Tibial nerve (tissue), 4 donors: Measurements from ENCODE around the gene DYRK2. TPM values are rescaled to one million over a fixed set of nuclear protein-coding genes. Genes with fewer than 3 reads are reported as not detected.
A peak's percentile ranks its signal among the peaks of the same experiment; 100 is the strongest.

Experiments used
- DNase-seq, 2 donors: peaks; one replicate each; pipeline ENCODE4 v3.0.0-alpha.2; 2019; ENCODE audit warnings: low spot score in 2 of 2
- H3K27ac ChIP-seq, 4 donors: fragments of 200-600 bp; sonication (generic) in 3 of 4; one replicate each; pipeline ENCODE4 v1.5.1; 2017 to 2019; ENCODE audit warnings: mild to moderate bottlenecking in 1 of 4
- H3K27me3 ChIP-seq, 2 donors: fragments of 200-600 bp; sonication (generic) in 1 of 2; one replicate each; pipeline versions ENCODE4 v1.5.1 to v1.6.0; 2017 to 2019
- H3K36me3 ChIP-seq, 3 donors: fragments of 200-600 bp; sonication (generic); one replicate each; pipeline ENCODE4 v1.5.1; 2018 to 2019
- H3K4me1 ChIP-seq, 4 donors: fragments of 200-600 bp; sonication (generic) in 3 of 4; one replicate each; pipeline ENCODE4 v1.5.1; 2017 to 2019
- H3K4me3 ChIP-seq, 4 donors: fragments of 200-600 bp; sonication (generic) in 3 of 4; one replicate each; pipeline ENCODE4 v1.5.1; 2017 to 2019; ENCODE audit warnings: mild to moderate bottlenecking in 1 of 4, moderate library complexity in 1 of 4
- H3K9me3 ChIP-seq, 4 donors: fragments of 200-600 bp; sonication (generic) in 3 of 4; one replicate each; pipeline ENCODE4 v1.5.1; 2017 to 2019
- EP300 ChIP-seq, 2 donors: sonication (generic); formaldehyde crosslinking; IDR thresholded peaks; one replicate each; pipeline ENCODE4 v1.6.1; 2017; ENCODE audit warnings: antibody characterized with exemption in 2 of 2, mild to moderate bottlenecking in 1 of 2
- POLR2A ChIP-seq, 2 donors: fragments of 450-650 bp; IDR thresholded peaks; one replicate each; pipeline ENCODE4 v1.6.1; 2017; ENCODE audit warnings: antibody characterized with exemption in 2 of 2, mild to moderate bottlenecking in 2 of 2, moderate library complexity in 2 of 2
- WGBS, 2 donors: methylation state at CpG; one replicate each; pipeline ENCODE4 v1.1.5; 2018; 5-methylcytosine and 5-hydroxymethylcytosine counted together
- total RNA-seq, 4 donors: library from RNA; depleted of rRNA; stranded (reverse); fragments of >200 nt; gene quantifications; one replicate each; pipeline ENCODE4 v1.1.0, GENCODE V29; 2016
- TF ChIP-seq, protein P1 (sequence below), 5 experiments: fragments of 200-600 bp in 3 of 5; fragments of 450-650 bp in 2 of 5; sonication (generic) in 3 of 5; IDR thresholded peaks; one replicate each; pipeline ENCODE4 v1.5.1; 2016 to 2019; ENCODE audit warnings: antibody characterized with exemption in 5 of 5, mild to moderate bottlenecking in 3 of 5, moderate library complexity in 2 of 5

DYRK2 gene
- total RNA-seq, 4 donors from 2014 or later = 9.6 to 21.6 (median 19.2) TPM

DNA sequence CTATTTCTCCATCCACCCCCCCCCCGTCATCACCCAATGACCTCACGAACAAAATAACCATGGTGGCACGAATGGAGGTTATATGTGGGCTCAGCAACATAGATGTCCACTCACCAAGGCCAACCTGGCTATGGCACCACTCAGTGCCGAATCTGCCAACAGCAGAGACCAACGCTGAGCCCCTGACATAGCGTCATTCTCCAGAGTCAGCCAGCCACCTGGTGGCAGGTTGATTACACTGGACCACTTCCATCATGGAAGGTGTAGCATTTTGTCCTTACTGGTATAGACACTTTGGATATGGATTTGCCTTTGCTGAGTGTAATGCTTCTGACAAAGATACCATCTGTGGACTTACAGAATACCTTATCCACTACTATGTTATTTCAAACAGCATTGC is 24.2 kb upstream of the DYRK2 start:
- no peaks in the 10 kb centered on the region for H3K9me3 ChIP-seq
- H3K27ac ChIP-seq = no peak overlapping the region
- no peak overlapping the region for H3K4me3 ChIP-seq
- no peak for TF ChIP-seq EP300 (IDR thresholded peaks at IDR 0.05)
- TF ChIP-seq POLR2A (IDR thresholded peaks at IDR 0.05) = no peak
- TF ChIP-seq, protein P1, sequence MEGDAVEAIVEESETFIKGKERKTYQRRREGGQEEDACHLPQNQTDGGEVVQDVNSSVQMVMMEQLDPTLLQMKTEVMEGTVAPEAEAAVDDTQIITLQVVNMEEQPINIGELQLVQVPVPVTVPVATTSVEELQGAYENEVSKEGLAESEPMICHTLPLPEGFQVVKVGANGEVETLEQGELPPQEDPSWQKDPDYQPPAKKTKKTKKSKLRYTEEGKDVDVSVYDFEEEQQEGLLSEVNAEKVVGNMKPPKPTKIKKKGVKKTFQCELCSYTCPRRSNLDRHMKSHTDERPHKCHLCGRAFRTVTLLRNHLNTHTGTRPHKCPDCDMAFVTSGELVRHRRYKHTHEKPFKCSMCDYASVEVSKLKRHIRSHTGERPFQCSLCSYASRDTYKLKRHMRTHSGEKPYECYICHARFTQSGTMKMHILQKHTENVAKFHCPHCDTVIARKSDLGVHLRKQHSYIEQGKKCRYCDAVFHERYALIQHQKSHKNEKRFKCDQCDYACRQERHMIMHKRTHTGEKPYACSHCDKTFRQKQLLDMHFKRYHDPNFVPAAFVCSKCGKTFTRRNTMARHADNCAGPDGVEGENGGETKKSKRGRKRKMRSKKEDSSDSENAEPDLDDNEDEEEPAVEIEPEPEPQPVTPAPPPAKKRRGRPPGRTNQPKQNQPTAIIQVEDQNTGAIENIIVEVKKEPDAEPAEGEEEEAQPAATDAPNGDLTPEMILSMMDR (IDR thresholded peaks at IDR 0.05) = no peak
- H3K36me3 ChIP-seq = no peaks in the 10 kb centered on the region
- 93 to 98% methylated on average over 6 of the region's 6 CpGs for WGBS, 2 donors
- no peak for DNase-seq
- no peaks in the 10 kb centered on the region for H3K27me3 ChIP-seq
- H3K4me1 ChIP-seq = no peaks in the 10 kb centered on the region

DNA sequence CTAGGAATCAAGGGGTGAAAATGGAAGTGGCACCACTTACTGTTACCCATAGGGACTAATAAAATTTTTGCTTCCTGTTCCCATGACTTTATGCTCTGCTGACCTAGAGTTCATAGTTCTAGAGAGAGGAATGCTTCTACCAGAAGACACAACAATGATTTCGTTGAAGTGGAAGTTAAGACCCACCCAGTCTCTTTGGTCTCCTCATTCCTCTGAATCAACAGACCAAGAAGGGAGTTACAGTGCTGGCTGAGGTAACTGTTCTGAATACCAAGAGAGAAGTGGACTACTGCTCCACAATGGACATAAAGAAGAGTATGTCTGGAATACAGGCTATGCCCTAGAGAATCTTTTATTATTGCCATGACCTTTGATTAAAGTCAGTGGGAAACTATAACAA is 23.5 kb upstream of the DYRK2 start:
- H3K27me3 ChIP-seq = no peaks in the 10 kb centered on the region
- no peaks in the 10 kb centered on the region for H3K36me3 ChIP-seq
- no peak for DNase-seq
- H3K4me1 ChIP-seq = peaks cover 0 to 1% (median 0%) of the 10 kb centered on the region in 4 donors
- no peak overlapping the region for H3K27ac ChIP-seq
- no peak overlapping the region for H3K4me3 ChIP-seq
- TF ChIP-seq POLR2A (IDR thresholded peaks at IDR 0.05) = no peak
- TF ChIP-seq, protein P1 (IDR thresholded peaks at IDR 0.05) = no peak
- no peak for TF ChIP-seq EP300 (IDR thresholded peaks at IDR 0.05)
- 26 to 36% methylated on average over 1 of the region's 1 CpG for WGBS, 2 donors
- no peaks in the 10 kb centered on the region for H3K9me3 ChIP-seq

DNA sequence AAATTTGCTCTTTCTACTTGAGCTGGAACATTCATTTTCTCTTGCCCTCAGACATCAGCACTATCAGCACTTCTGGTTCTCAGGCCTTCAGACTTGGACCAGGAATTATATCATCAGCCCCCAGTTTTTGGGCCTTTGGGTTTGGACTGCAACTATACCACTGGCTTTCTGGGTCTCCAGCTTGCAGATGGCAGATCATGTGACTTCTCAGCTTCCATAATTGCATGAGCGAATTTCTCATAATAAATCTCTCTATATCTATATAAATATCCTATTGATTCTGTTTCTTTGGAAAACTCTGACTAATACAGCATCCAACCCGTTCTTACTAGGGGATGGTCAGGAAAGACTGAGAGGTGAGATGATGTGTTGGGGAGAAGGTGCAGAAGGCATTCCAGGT is 22.4 kb upstream of the DYRK2 start:
- no peak overlapping the region for H3K4me3 ChIP-seq
- H3K27ac ChIP-seq = no peak overlapping the region
- no peak for DNase-seq
- H3K4me1 ChIP-seq = peaks cover 0 to 11% (median 8%) of the 10 kb centered on the region in 4 donors
- TF ChIP-seq EP300 (IDR thresholded peaks at IDR 0.05) = no peak
- TF ChIP-seq POLR2A (IDR thresholded peaks at IDR 0.05) = no peak
- TF ChIP-seq, protein P1 (IDR thresholded peaks at IDR 0.05) = no peak
- no peaks in the 10 kb centered on the region for H3K36me3 ChIP-seq
- H3K27me3 ChIP-seq = no peaks in the 10 kb centered on the region
- H3K9me3 ChIP-seq = no peaks in the 10 kb centered on the region
- 92 to 94% methylated on average over 2 of the region's 2 CpGs for WGBS, 2 donors

DNA sequence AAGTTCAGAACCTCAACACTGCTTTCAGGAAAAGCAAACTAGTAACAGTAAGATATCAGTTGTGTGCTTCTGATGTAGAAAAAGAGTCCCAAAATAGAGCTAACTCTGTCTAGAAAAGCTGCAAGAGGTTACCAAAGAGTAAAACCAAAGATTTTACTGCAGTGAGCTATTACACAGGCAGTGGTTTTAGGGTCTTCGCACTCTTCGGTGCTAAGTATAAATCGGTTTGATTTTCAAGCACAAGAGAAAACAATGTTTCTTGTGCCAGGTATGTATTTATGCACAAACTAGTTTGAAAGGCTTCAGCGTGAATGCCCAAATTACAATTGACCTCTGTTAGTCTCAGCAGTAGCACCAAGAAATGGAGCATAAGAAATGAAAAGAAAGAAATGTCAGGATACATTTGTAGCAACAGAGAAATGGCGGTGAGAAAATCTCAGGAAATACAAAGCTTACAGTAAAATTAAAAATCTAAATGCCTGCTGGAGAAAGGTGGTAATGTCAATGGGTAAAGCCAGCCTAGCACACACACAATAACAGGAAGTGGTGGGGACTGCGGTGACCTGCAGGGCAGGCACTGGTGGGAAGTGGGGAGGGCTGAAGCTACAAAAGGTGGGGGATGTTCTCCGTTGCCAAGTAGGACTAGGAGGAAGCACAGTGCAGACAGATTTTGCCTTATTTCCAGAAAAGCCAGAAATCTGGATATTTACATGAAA is 18.0 kb upstream of the DYRK2 start:
- H3K4me1 ChIP-seq = peaks cover 0 to 22% (median 14%) of the 10 kb centered on the region in 4 donors
- WGBS, 2 donors = 43 to 44% methylated on average over 7 of the region's 7 CpGs

DNA sequence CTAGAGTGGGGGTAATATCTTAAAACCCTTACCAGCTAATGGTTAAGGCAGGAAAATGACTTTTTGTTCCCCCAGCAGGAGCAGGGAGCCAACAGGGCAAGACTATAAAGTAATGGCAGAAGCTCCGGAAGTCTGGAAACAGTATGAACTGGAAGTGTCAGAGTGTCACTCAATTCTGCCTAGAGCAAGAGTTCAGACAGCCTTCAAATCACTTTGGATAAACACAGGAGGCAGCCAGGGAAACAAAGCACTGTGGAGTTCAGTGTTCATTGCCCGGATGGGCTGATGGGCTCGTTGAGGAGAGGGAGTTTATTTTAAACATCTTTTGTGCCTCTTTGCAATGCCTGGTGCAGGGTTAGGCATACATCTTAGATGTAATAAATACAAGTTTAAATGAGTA is 16.5 kb upstream of the DYRK2 start:
- H3K9me3 ChIP-seq = no peaks in the 10 kb centered on the region
- H3K27ac ChIP-seq = no peak overlapping the region
- TF ChIP-seq POLR2A (IDR thresholded peaks at IDR 0.05) = no peak
- TF ChIP-seq EP300 (IDR thresholded peaks at IDR 0.05) = no peak
- TF ChIP-seq, protein P1 (IDR thresholded peaks at IDR 0.05) = no peak
- DNase-seq = no peak
- H3K4me3 ChIP-seq = no peak overlapping the region
- no peaks in the 10 kb centered on the region for H3K27me3 ChIP-seq
- no peaks in the 10 kb centered on the region for H3K36me3 ChIP-seq
- H3K4me1 ChIP-seq = peaks cover 0 to 22% (median 14%) of the 10 kb centered on the region in 4 donors
- WGBS, 2 donors = 48 to 54% methylated on average over 3 of the region's 3 CpGs

More for the DNA sequence above, 18.0 kb upstream of the DYRK2 start:
- Histone ChIP-seq H3K9me3 (no peaks in the 10 kb centered on the region), H3K27ac (peak overlapping the region in 1 of 4 donors; percentile 61), H3K4me3 (no peak overlapping the region), H3K36me3 (no peaks in the 10 kb centered on the region), H3K27me3 (no peaks in the 10 kb centered on the region)
- no peak for DNase-seq
- TF ChIP-seq EP300 (IDR thresholded peaks at IDR 0.05) (peak in 1 of 2 donors; percentile 18), POLR2A (IDR thresholded peaks at IDR 0.05) (no peak)
- TF ChIP-seq, protein P1 (IDR thresholded peaks at IDR 0.05) = peak in 2 of 5 experiments; percentile 9 to 10
